Measurements from ENCODE around the gene PRSS57. TPM values are rescaled to one million over a fixed set of nuclear protein-coding genes. Genes with fewer than 3 reads are reported as not detected.

PRSS57 gene
- total and polyA plus RNA-seq, 2 of the 13 experiments (the other 11 are each of a cell fraction or from before 2014, with no cell fraction given): 0.12 TPM; not detected in 1

DNA sequence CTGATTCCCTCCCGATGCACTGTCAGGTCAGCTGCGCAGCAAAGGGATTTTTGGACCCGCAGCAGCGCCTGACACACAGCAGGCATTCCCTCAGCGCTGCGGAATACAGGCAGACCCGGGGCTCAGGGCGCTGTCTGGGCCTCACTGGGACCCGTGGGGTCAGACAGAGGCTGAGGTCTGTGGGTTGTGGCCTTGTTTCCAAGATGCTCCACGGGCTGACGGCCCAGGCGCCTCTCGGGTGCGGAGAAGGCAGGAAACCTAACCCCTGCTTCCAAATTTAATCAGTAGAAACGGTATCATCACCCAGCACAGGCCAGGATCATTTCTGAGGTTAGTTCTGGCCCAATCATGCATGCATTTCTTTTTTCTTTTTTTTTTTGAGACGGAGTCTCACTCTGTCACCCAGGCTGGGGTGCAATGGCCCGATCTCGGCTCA lies 31.6 kb downstream of the PRSS57 start (continued):
- TF ChIP-seq, protein P1, sequence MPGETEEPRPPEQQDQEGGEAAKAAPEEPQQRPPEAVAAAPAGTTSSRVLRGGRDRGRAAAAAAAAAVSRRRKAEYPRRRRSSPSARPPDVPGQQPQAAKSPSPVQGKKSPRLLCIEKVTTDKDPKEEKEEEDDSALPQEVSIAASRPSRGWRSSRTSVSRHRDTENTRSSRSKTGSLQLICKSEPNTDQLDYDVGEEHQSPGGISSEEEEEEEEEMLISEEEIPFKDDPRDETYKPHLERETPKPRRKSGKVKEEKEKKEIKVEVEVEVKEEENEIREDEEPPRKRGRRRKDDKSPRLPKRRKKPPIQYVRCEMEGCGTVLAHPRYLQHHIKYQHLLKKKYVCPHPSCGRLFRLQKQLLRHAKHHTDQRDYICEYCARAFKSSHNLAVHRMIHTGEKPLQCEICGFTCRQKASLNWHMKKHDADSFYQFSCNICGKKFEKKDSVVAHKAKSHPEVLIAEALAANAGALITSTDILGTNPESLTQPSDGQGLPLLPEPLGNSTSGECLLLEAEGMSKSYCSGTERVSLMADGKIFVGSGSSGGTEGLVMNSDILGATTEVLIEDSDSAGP (CRISPR knock-in tag; IDR thresholded peaks at IDR 0.05; ENCODE audit: borderline replicate concordance): peak; percentile 43; the same call in 1 of the 2 replicates
- TF ChIP-seq TEAD2 (CRISPR knock-in tag; IDR thresholded peaks at IDR 0.05) (no peak), SALL1 (CRISPR knock-in tag; IDR thresholded peaks at IDR 0.05) (no peak; the same call in none of the 2 replicates), U2AF1 (optimal IDR thresholded peaks at IDR 0.05; ENCODE audit: low read depth, low read length) (no peak), KLF15 (CRISPR knock-in tag; IDR thresholded peaks at IDR 0.05; ENCODE audit: borderline replicate concordance) (no peak), ZNF121 (CRISPR knock-in tag; IDR thresholded peaks at IDR 0.05) (no peak), DR1 (CRISPR knock-in tag; IDR thresholded peaks at IDR 0.05) (no peak), HDAC1 (CRISPR knock-in tag; IDR thresholded peaks at IDR 0.05) (no peak; the same call in 1 of the 2 replicates), SP1 (IDR thresholded peaks at IDR 0.05) (no peak), SP1 (CRISPR knock-in tag; IDR thresholded peaks at IDR 0.05) (no peak), PITX1 (CRISPR knock-in tag; IDR thresholded peaks at IDR 0.05) (no peak), KDM4B (CRISPR knock-in tag; IDR thresholded peaks at IDR 0.05) (no peak), ZNF24 (IDR thresholded peaks at IDR 0.05) (no peak), PHF20 (CRISPR knock-in tag; IDR thresholded peaks at IDR 0.05) (no peak), SPEN (CRISPR knock-in tag; IDR thresholded peaks at IDR 0.05; ENCODE audit: low read depth) (no peak), RNF2 (conservative IDR thresholded peaks at IDR 0.05; ENCODE audit: low read depth) (0 out of 2 replicates have a peak, but pooled peaks have one; percentile 30), ZNF367 (CRISPR knock-in tag; IDR thresholded peaks at IDR 0.05; ENCODE audit: borderline replicate concordance) (no peak), ZNF143 (CRISPR knock-in tag; IDR thresholded peaks at IDR 0.05) (no peak), CEBPG (CRISPR knock-in tag; IDR thresholded peaks at IDR 0.05) (no peak)
- TF ChIP-seq, protein P2, sequence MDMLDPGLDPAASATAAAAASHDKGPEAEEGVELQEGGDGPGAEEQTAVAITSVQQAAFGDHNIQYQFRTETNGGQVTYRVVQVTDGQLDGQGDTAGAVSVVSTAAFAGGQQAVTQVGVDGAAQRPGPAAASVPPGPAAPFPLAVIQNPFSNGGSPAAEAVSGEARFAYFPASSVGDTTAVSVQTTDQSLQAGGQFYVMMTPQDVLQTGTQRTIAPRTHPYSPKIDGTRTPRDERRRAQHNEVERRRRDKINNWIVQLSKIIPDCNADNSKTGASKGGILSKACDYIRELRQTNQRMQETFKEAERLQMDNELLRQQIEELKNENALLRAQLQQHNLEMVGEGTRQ (IDR thresholded peaks at IDR 0.05; ENCODE audit: low read depth, low read length): no peak
- TF ChIP-seq, protein P2 (CRISPR knock-in tag; IDR thresholded peaks at IDR 0.05; ENCODE audit: borderline replicate concordance): no peak
- TF ChIP-seq, protein P3, sequence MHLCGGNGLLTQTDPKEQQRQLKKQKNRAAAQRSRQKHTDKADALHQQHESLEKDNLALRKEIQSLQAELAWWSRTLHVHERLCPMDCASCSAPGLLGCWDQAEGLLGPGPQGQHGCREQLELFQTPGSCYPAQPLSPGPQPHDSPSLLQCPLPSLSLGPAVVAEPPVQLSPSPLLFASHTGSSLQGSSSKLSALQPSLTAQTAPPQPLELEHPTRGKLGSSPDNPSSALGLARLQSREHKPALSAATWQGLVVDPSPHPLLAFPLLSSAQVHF (CRISPR knock-in tag; IDR thresholded peaks at IDR 0.05): no peak
- TF ChIP-seq, protein P4, sequence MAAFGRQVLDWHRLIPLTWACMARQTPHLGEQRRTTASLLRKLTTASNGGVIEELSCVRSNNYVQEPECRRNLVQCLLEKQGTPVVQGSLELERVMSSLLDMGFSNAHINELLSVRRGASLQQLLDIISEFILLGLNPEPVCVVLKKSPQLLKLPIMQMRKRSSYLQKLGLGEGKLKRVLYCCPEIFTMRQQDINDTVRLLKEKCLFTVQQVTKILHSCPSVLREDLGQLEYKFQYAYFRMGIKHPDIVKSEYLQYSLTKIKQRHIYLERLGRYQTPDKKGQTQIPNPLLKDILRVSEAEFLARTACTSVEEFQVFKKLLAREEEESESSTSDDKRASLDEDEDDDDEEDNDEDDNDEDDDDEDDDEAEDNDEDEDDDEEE (CRISPR knock-in tag; IDR thresholded peaks at IDR 0.05): no peak
- TF ChIP-seq, protein P5, sequence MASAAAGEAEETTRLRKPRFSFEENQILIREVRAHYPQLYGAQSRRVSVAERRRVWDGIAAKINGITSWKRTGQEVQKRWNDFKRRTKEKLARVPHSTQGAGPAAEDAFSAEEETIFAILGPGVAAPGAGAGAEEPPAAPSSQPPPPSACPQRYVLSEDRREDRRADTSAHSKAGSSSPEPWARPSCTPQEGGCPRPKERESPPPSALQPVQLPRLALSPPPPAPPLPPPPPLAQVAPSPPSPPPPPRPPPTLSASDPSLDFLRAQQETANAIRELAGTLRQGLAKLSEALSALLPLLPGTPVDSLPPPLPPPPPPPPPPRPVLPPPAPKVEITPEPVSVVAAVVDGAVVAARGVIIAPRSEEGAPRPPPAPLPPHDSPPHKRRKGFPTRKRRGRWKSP (CRISPR knock-in tag; IDR thresholded peaks at IDR 0.05): no peak; the same call in 1 of the 2 replicates
- TF ChIP-seq, protein P6, sequence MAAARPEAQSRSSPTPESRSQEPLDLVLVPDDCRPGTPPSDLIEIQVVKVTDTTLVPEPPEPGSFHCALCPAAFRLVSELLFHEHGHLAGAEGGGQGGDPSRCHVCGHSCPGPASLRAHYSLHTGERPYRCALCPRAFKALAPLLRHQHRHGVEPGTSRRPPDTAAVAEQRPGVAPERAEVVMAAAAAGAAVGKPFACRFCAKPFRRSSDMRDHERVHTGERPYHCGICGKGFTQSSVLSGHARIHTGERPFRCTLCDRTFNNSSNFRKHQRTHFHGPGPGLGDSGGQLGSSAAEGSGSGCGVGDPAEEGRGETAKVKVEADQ (CRISPR knock-in tag; IDR thresholded peaks at IDR 0.05; ENCODE audit: borderline replicate concordance): no peak

Measured in HepG2 (cell line).